GM12878 (cell line): ENCODE data around the gene NKIRAS2. TPM values are rescaled to one million over a fixed set of nuclear protein-coding genes. Genes with fewer than 3 reads are reported as not detected.

ENCODE experiments used
- ATAC-seq: fragments of 200-7000 bp; cut with Tn5 transposase; 3 replicates; pipeline ENCODE4 v1.9.1; 2020; ENCODE audit warnings: mild to moderate bottlenecking, moderate library complexity
- BruUV-seq: library from RNA; stranded (reverse); fragments of 400-500 nt; replicated peaks from 2 replicates; lab custom pipeline; 2021; lab: Mats Ljungman, UMichigan
- CTCF ChIA-PET: fragments of 300-600 bp; sonication (Branson Sonifier 250); formaldehyde crosslinking; extraction: SDS; loops from one replicate; lab custom pipeline; 2021; ENCODE audit warnings: inconsistent platforms; lab: Yijun Ruan, JAX
- POLR2A ChIA-PET: fragments of 350-600 bp; formaldehyde crosslinking; extraction: SDS; loops from one replicate; lab custom pipeline; 2021; ENCODE audit warnings: inconsistent platforms; lab: Charles Lee
- RAD21 ChIA-PET: fragments of 300-600 bp; sonication (Branson Sonifier 250); formaldehyde crosslinking; loops from one replicate; lab custom pipeline; 2023; ENCODE audit warnings: antibody characterized with exemption; ENCODE audit not compliant: unreplicated experiment; lab: Charles Lee
- SMC1A ChIA-PET: fragments of 300-600 bp; sonication (Branson Sonifier 250); formaldehyde crosslinking; loops from one replicate; lab custom pipeline; 2023; ENCODE audit not compliant: unreplicated experiment, uncharacterized antibody; lab: Charles Lee
- DNase-seq: peaks from one replicate; pipeline ENCODE4 v3.0.0-alpha.2; 2011; ENCODE audit warnings: low read depth, low spot score
- FAIRE-seq: peaks from 3 replicates; lab custom pipeline; 2011; peaks lifted over from hg19 to GRCh38; lab: Jason Lieb, UNC
- H2AFZ ChIP-seq: 2 replicates; pipeline ENCODE4 v1.6.0; 2011; ENCODE audit warnings: low read depth, low read length, control low read depth; ENCODE audit not compliant: control insufficient read depth
- H3K27ac ChIP-seq: 2 replicates; pipeline ENCODE4 v1.5.1; 2011; ENCODE audit warnings: control low read depth; ENCODE audit not compliant: control insufficient read depth, insufficient read depth
- H3K27me3 ChIP-seq, 2 experiments: replicated peaks in 1 of 2; 2 replicates each; pipeline versions ENCODE4 v1.6.0 to v1.6.1; 2011; ENCODE audit warnings: low read length in 1 of 2; ENCODE audit not compliant: control insufficient read depth in 2 of 2, insufficient read depth in 2 of 2
- H3K36me3 ChIP-seq, 2 experiments: 2 replicates each; pipeline ENCODE4 v1.5.1; 2011; ENCODE audit warnings: low read length in 1 of 2; ENCODE audit not compliant: control insufficient read depth in 2 of 2, insufficient read depth in 2 of 2
- H3K4me1 ChIP-seq: 2 replicates; pipeline ENCODE4 v1.6.1; 2011; ENCODE audit warnings: mild to moderate bottlenecking, low read length, moderate library complexity, mixed read lengths; ENCODE audit not compliant: control insufficient read depth, insufficient read depth
- H3K4me2 ChIP-seq: 2 replicates; pipeline ENCODE4 v1.6.0; 2011; ENCODE audit warnings: control low read depth; ENCODE audit not compliant: control insufficient read depth, insufficient read depth
- H3K4me3 ChIP-seq: fragments of 200-600 bp; sonication (generic); 2 replicates; pipeline ENCODE4 v1.5.1; 2016
- H3K79me2 ChIP-seq: 2 replicates; pipeline ENCODE4 v1.6.0; 2011; ENCODE audit warnings: low read length; ENCODE audit not compliant: control insufficient read depth, insufficient read depth
- H3K9ac ChIP-seq: 2 replicates; pipeline ENCODE4 v1.8.0; 2011; ENCODE audit warnings: low read length, control low read depth, mixed read lengths; ENCODE audit not compliant: control insufficient read depth, insufficient read depth
- H3K9me3 ChIP-seq: replicated peaks from 3 replicates; pipeline ENCODE4 v1.5.1; 2011; ENCODE audit warnings: mild to moderate bottlenecking, low read length; ENCODE audit not compliant: control insufficient read depth, insufficient read depth
- H4K20me1 ChIP-seq: 2 replicates; pipeline ENCODE4 v1.6.0; 2011; ENCODE audit not compliant: control insufficient read depth, insufficient read depth
- CREM ChIP-seq: IDR thresholded peaks from 2 replicates; pipeline ENCODE4 v1.6.1; 2014; ENCODE audit warnings: antibody characterized with exemption, low read depth
- ESRRA ChIP-seq: IDR thresholded peaks from 2 replicates; pipeline ENCODE4 v1.6.1; 2012; ENCODE audit warnings: mild to moderate bottlenecking, low read length, improper control_type of control experiment
- ETV6 ChIP-seq, 2 experiments: fragments of 450-650 bp in 1 of 2; IDR thresholded peaks in 1 of 2; conservative IDR thresholded peaks in 1 of 2; 2 replicates each; pipeline ENCODE4 v1.6.1; 2014; ENCODE audit warnings: antibody characterized with exemption in 1 of 2, borderline replicate concordance in 1 of 2, low read depth in 1 of 2, mild to moderate bottlenecking in 1 of 2, moderate library complexity in 1 of 2
- IKZF1 ChIP-seq: fragments of 450-650 bp; conservative IDR thresholded peaks from 2 replicates; pipeline ENCODE4 v1.6.1; 2017; ENCODE audit warnings: antibody characterized with exemption, mild to moderate bottlenecking
- LARP7 ChIP-seq: fragments of 450-650 bp; IDR thresholded peaks from 2 replicates; pipeline ENCODE4 v1.6.1; 2017; ENCODE audit warnings: mild to moderate bottlenecking
- RELB ChIP-seq: fragments of 450-650 bp; IDR thresholded peaks from 2 replicates; pipeline ENCODE4 v1.6.1; 2017; ENCODE audit warnings: low read depth, mild to moderate bottlenecking, moderate library complexity
- SIX5 ChIP-seq: IDR thresholded peaks from 2 replicates; pipeline ENCODE4 v1.6.1; 2011; ENCODE audit warnings: mild to moderate bottlenecking, low read depth, low read length, moderate library complexity; ENCODE audit not compliant: severe bottlenecking
- SREBF2 ChIP-seq: IDR thresholded peaks from 2 replicates; pipeline ENCODE4 v1.6.1; 2012; ENCODE audit warnings: mild to moderate bottlenecking, low read length
- TARDBP ChIP-seq: IDR thresholded peaks from 2 replicates; pipeline ENCODE4 v1.6.1; 2016; ENCODE audit warnings: borderline replicate concordance
- YBX1 ChIP-seq: fragments of 450-650 bp; IDR thresholded peaks from 2 replicates; pipeline ENCODE4 v1.6.1; 2016; ENCODE audit warnings: antibody characterized with exemption
- ZNF217 ChIP-seq: fragments of 450-650 bp; IDR thresholded peaks from 2 replicates; pipeline ENCODE4 v1.6.1; 2017; ENCODE audit warnings: antibody characterized with exemption, mild to moderate bottlenecking
- WGBS: methylation state at CpG from one replicate; pipeline ENCODE4 v1.1.6; 2016; ENCODE audit warnings: low lambda C conversion rate; ENCODE audit not compliant: insufficient replicate concordance, insufficient coverage; ENCODE audit errors: missing lambda C conversion rate; 5-methylcytosine and 5-hydroxymethylcytosine counted together
- in situ Hi-C: fragments of 300-500 bp; cut with MboI; formaldehyde crosslinking; loops from 9 replicates; pipeline ENCODE4 v1.14.3; 2018; ENCODE audit warnings: mixed read lengths
- intact Hi-C: fragments of 100-400 bp; cut with micrococcal nuclease; formaldehyde crosslinking; loops from one replicate; pipeline ENCODE4 v1.14.2; 2022; ENCODE audit not compliant: unreplicated experiment
- polyA plus RNA-seq, 11 experiments: library from polyadenylated mRNA; depleted of rRNA in 4 of 11; unstranded in 6 of 11; stranded (reverse) in 5 of 11; fragments of >200 nt; fragmentation: Nextera tagmentation in 4 of 11; fragmentation: Illumina TruSeq in 1 of 11; extraction: Ambion mirVana in 4 of 11; extraction: Trizol in 1 of 11; gene quantifications; 1 replicate in 1 of 11; 2 replicates in 10 of 11; pipeline versions ENCODE4 v1.2.1 to v1.2.3, GENCODE V29; 2011 to 2016; ENCODE audit warnings: inconsistent platforms in 2 of 11, missing spikeins in 2 of 11, low read depth in 1 of 11
- total RNA-seq, 4 experiments: library from RNA; depleted of rRNA in 3 of 4; stranded (reverse); fragments of >200 nt in 3 of 4; fragmentation: Illumina TruSeq in 1 of 4; extraction: Trizol in 1 of 4; gene quantifications; 2 replicates each; pipeline versions ENCODE4 v1.2.1 to v1.2.3, GENCODE V29; 2013 to 2021
- TF ChIP-seq, protein P1 (sequence below): fragments of 450-650 bp; IDR thresholded peaks from 2 replicates; pipeline ENCODE4 v1.6.1; 2016; ENCODE audit warnings: mild to moderate bottlenecking
- TF ChIP-seq, protein P2 (sequence below): fragments of 450-650 bp; IDR thresholded peaks from 2 replicates; pipeline ENCODE4 v1.6.1; 2016; ENCODE audit warnings: mild to moderate bottlenecking
- TF ChIP-seq, protein P3 (sequence below): fragments of 450-650 bp; formaldehyde crosslinking; IDR thresholded peaks from 2 replicates; pipeline ENCODE4 v1.5.0; 2022; ENCODE audit warnings: mild to moderate bottlenecking, missing genetic modification characterization

The NKIRAS2 gene
- total and polyA plus RNA-seq, 10 of the 15 experiments (the other 5 are each of a cell fraction or from before 2014, with no cell fraction given): 6.4 to 49.7 (median 27.2) TPM

GRCh38 chr17:42000413-42001133 is 19.3 kb upstream of the NKIRAS2 start (continued):
- TF ChIP-seq SIX5: no peak
- no peak for TF ChIP-seq YBX1
- TF ChIP-seq, protein P1, sequence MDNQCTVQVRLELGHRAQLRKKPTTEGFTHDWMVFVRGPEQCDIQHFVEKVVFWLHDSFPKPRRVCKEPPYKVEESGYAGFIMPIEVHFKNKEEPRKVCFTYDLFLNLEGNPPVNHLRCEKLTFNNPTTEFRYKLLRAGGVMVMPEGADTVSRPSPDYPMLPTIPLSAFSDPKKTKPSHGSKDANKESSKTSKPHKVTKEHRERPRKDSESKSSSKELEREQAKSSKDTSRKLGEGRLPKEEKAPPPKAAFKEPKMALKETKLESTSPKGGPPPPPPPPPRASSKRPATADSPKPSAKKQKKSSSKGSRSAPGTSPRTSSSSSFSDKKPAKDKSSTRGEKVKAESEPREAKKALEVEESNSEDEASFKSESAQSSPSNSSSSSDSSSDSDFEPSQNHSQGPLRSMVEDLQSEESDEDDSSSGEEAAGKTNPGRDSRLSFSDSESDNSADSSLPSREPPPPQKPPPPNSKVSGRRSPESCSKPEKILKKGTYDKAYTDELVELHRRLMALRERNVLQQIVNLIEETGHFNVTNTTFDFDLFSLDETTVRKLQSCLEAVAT: no peak

- FAIRE-seq: no peak
- ChIA-PET POLR2A (no interaction called here), CTCF (interaction anchor here (2.0 kb wide), 1 partner anchor 18 kb away, joined by 7 read pairs; the partner anchor contains the start of gene NKIRAS2)
- no peak for TF ChIP-seq RELB
- TF ChIP-seq ETV6 (conservative IDR thresholded peaks at IDR 0.05 in 1 of 2, IDR thresholded peaks at IDR 0.05 in 1 of 2; ENCODE audit: borderline replicate concordance in 1 of 2, low read depth in 1 of 2): no peak
- TF ChIP-seq CREM: no peak
- TF ChIP-seq ZNF217: no peak
- TF ChIP-seq IKZF1: no peak
- no peak for TF ChIP-seq LARP7
- no peak for TF ChIP-seq ESRRA
- TF ChIP-seq, protein P2, sequence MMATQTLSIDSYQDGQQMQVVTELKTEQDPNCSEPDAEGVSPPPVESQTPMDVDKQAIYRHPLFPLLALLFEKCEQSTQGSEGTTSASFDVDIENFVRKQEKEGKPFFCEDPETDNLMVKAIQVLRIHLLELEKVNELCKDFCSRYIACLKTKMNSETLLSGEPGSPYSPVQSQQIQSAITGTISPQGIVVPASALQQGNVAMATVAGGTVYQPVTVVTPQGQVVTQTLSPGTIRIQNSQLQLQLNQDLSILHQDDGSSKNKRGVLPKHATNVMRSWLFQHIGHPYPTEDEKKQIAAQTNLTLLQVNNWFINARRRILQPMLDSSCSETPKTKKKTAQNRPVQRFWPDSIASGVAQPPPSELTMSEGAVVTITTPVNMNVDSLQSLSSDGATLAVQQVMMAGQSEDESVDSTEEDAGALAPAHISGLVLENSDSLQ: no peak
- no peak for TF ChIP-seq TARDBP
- TF ChIP-seq, protein P3, sequence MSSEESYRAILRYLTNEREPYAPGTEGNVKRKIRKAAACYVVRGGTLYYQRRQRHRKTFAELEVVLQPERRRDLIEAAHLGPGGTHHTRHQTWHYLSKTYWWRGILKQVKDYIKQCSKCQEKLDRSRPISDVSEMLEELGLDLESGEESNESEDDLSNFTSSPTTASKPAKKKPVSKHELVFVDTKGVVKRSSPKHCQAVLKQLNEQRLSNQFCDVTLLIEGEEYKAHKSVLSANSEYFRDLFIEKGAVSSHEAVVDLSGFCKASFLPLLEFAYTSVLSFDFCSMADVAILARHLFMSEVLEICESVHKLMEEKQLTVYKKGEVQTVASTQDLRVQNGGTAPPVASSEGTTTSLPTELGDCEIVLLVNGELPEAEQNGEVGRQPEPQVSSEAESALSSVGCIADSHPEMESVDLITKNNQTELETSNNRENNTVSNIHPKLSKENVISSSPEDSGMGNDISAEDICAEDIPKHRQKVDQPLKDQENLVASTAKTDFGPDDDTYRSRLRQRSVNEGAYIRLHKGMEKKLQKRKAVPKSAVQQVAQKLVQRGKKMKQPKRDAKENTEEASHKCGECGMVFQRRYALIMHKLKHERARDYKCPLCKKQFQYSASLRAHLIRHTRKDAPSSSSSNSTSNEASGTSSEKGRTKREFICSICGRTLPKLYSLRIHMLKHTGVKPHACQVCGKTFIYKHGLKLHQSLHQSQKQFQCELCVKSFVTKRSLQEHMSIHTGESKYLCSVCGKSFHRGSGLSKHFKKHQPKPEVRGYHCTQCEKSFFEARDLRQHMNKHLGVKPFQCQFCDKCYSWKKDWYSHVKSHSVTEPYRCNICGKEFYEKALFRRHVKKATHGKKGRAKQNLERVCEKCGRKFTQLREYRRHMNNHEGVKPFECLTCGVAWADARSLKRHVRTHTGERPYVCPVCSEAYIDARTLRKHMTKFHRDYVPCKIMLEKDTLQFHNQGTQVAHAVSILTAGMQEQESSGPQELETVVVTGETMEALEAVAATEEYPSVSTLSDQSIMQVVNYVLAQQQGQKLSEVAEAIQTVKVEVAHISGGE: no peak
- no peak for TF ChIP-seq SREBF2
Measured at GRCh38 chr17:42001729-42002128, 18.2 kb upstream of the NKIRAS2 start.

More at GRCh38 chr17:42001729-42002128, 18.2 kb upstream of the NKIRAS2 start:
- H3K27ac ChIP-seq: no peak overlapping the region
- BruUV-seq: no TSS peak
- H3K4me1 ChIP-seq: peaks cover 12% of the 10 kb centered on the region
- H3K9me3 ChIP-seq: no peaks in the 10 kb centered on the region
- H3K4me2 ChIP-seq: no peak overlapping the region
- ChIA-PET RAD21 (no interaction called here), SMC1A (no interaction called here)
- WGBS: 97% methylated on average over 2 of the region's 2 CpGs
- peaks cover 21 to 50% of the 10 kb centered on the region in 2 experiments for H3K36me3 ChIP-seq
- intact Hi-C loops: no loop called here
- no peak overlapping the region for H3K9ac ChIP-seq
- DNase-seq: no peak
- ATAC-seq: no peak
- H4K20me1 ChIP-seq: no peaks in the 10 kb centered on the region; the same call in 1 of the 2 replicates
- in situ Hi-C loops: loop anchor here (25.0 kb wide), 1 partner anchor 1211 kb away; the partner anchor contains the start of gene TMEM106A
- H3K79me2 ChIP-seq: peaks cover 37% of the 10 kb centered on the region
- no peak overlapping the region for H3K4me3 ChIP-seq
- H2AFZ ChIP-seq: no peak overlapping the region
- H3K27me3 ChIP-seq: no peaks in the 10 kb centered on the region
